NCI-H510A (cell line): ENCODE measurements around the gene TBC1D14.

Experiments used
- DNase-seq: peaks from one replicate; lab custom pipeline; 2025; lab: John Stamatoyannopoulos, UW

Gene TBC1D14

GRCh38 chr4:6909113-6909969 lies at the start of gene TBC1D14:
Gene TBC1D14, plus strand, starts transcription at chr4:6909826. Its CDS starts 13,564 bp downstream, at chr4:6923390.
- peak; percentile 52 for DNase-seq

- no peak for DNase-seq
Observed at GRCh38 chr4:6868386-6868785, 41.2 kb upstream of the TBC1D14 start.

GRCh38 chr4:6869944-6870343 lies 39.7 kb upstream of the TBC1D14 start:
- no peak for DNase-seq

GRCh38 chr4:6873291-6873690 lies 36.3 kb upstream of the TBC1D14 start:
- no peak for DNase-seq

- no peak for DNase-seq
Observed at GRCh38 chr4:6873792-6874461, 35.7 kb upstream of the TBC1D14 start.

GRCh38 chr4:6874981-6875380 lies 34.6 kb upstream of the TBC1D14 start:
- DNase-seq: no peak

GRCh38 chr4:6875431-6875831 lies 34.2 kb upstream of the TBC1D14 start:
- no peak for DNase-seq

- no peak for DNase-seq
Observed at GRCh38 chr4:6876440-6876839, 33.2 kb upstream of the TBC1D14 start.

- DNase-seq: no peak
Observed at GRCh38 chr4:6877067-6877466, 32.6 kb upstream of the TBC1D14 start.

- DNase-seq: no peak
Observed at GRCh38 chr4:6878451-6879059, 31.1 kb upstream of the TBC1D14 start.

GRCh38 chr4:6880691-6881090 lies 28.9 kb upstream of the TBC1D14 start:
- no peak for DNase-seq

GRCh38 chr4:6881908-6882307 lies 27.7 kb upstream of the TBC1D14 start:
- DNase-seq: no peak

- no peak for DNase-seq
Observed at GRCh38 chr4:6884341-6884870, 25.2 kb upstream of the TBC1D14 start.

- DNase-seq: no peak
Observed at GRCh38 chr4:6885953-6886557, 23.6 kb upstream of the TBC1D14 start.

GRCh38 chr4:6886886-6887285 lies 22.7 kb upstream of the TBC1D14 start:
- DNase-seq: no peak

- DNase-seq: no peak
Observed at GRCh38 chr4:6887591-6888371, 21.8 kb upstream of the TBC1D14 start.

- DNase-seq: no peak
Observed at GRCh38 chr4:6888506-6889071, 21.0 kb upstream of the TBC1D14 start.

- DNase-seq: no peak
Observed at GRCh38 chr4:6889101-6889735, 20.4 kb upstream of the TBC1D14 start.

GRCh38 chr4:6889736-6890324 lies 19.8 kb upstream of the TBC1D14 start:
- no peak for DNase-seq

- DNase-seq: no peak
Observed at GRCh38 chr4:6890358-6890757, 19.3 kb upstream of the TBC1D14 start.
